BJ (cell line): ENCODE data around the gene LRRC46. TPM values are rescaled to one million over a fixed set of nuclear protein-coding genes. Genes with fewer than 3 reads are reported as not detected.
A peak's percentile ranks its signal among the peaks of the same experiment; 100 is the strongest.

Source experiments
- CTCF ChIA-PET: fragments of 350-600 bp; formaldehyde crosslinking; extraction: SDS; loops from one replicate; lab custom pipeline; 2021; ENCODE audit warnings: antibody characterized with exemption, inconsistent platforms; lab: Yijun Ruan, JAX
- POLR2A ChIA-PET: fragments of 300-600 bp; sonication (Branson Sonifier 250); formaldehyde crosslinking; extraction: SDS; loops from one replicate; lab custom pipeline; 2021; ENCODE audit warnings: antibody characterized with exemption; lab: Charles Lee
- DNase-seq: peaks from one replicate; pipeline ENCODE4 v3.0.0-alpha.2; 2011; ENCODE audit warnings: low read depth
- H3K27me3 ChIP-seq: 2 replicates; pipeline ENCODE4 v1.6.0; 2011; ENCODE audit warnings: low read length; ENCODE audit not compliant: control insufficient read depth, insufficient read depth
- H3K36me3 ChIP-seq: 2 replicates; pipeline ENCODE4 v1.5.1; 2011; ENCODE audit warnings: low read length; ENCODE audit not compliant: control insufficient read depth, insufficient read depth
- H3K4me3 ChIP-seq: 2 replicates; pipeline ENCODE4 v1.5.1; 2011; ENCODE audit warnings: low read depth, mild to moderate bottlenecking, control low read depth, low read length
- CTCF ChIP-seq: IDR thresholded peaks from 2 replicates; pipeline ENCODE4 v1.5.1; 2011; ENCODE audit warnings: low read depth, mild to moderate bottlenecking, control low read depth, inconsistent platforms, low read length, moderate library complexity; ENCODE audit not compliant: insufficient read depth
- polyA plus RNA-seq: library from polyadenylated mRNA; depleted of rRNA; stranded (reverse); fragments of >200 nt; gene quantifications from 2 replicates; pipeline ENCODE4 v1.2.3, GENCODE V29; 2011

Gene LRRC46
- polyA plus RNA-seq, 1 experiment: 0.58 TPM

- POLR2A ChIA-PET: no interaction called here
- Histone ChIP-seq H3K27me3 (peaks cover 14% of the 10 kb centered on the region), H3K36me3 (no peaks in the 10 kb centered on the region), H3K4me3 (no peak overlapping the region)
- CTCF ChIA-PET: interaction anchor here (0.6 to 20.0 kb wide), 15 partner anchors 9 to 173 kb away, joined by 3 to 875 read pairs (median 4); partner anchors contain the start of genes CDK5RAP3, LRRC46, MRPL10 and SP2
- no peak for DNase-seq
- TF ChIP-seq CTCF: peak; percentile 53
Measured at GRCh38 chr17:47844814-47845715, 13.6 kb downstream of the LRRC46 start.

GRCh38 chr17:47845716-47846075 is 14.2 kb downstream of the LRRC46 start:
- peaks cover 14% of the 10 kb centered on the region for H3K27me3 ChIP-seq

GRCh38 chr17:47846716-47847340 is 15.4 kb downstream of the LRRC46 start:
- TF ChIP-seq CTCF: no peak
- CTCF ChIA-PET: interaction anchor here (0.9 to 20.0 kb wide), 8 partner anchors 12 to 175 kb away, joined by 3 to 875 read pairs (median 6); partner anchors contain the start of genes LRRC46, MRPL10, PRR15L and SP2
- H3K27me3 ChIP-seq: peaks cover 16% of the 10 kb centered on the region
- no peaks in the 10 kb centered on the region for H3K36me3 ChIP-seq
- POLR2A ChIA-PET: interaction anchor here (0.6 kb wide), 1 partner anchor 51 kb away, joined by 5 read pairs; no protein-coding TSS in a partner anchor
- DNase-seq: no peak
- H3K4me3 ChIP-seq: no peak overlapping the region

More at GRCh38 chr17:47845716-47846075, 14.2 kb downstream of the LRRC46 start:
- no peak for TF ChIP-seq CTCF
- ChIA-PET CTCF (interaction anchor here (0.7 to 20.0 kb wide), 9 partner anchors 9 to 173 kb away, joined by 3 to 875 read pairs (median 7); partner anchors contain the start of genes CDK5RAP3, LRRC46, MRPL10 and SP2), POLR2A (no interaction called here)
- no peaks in the 10 kb centered on the region for H3K36me3 ChIP-seq
- no peak overlapping the region for H3K4me3 ChIP-seq
- no peak for DNase-seq

GRCh38 chr17:47847341-47848197 is 16.1 kb downstream of the LRRC46 start:
- Histone ChIP-seq H3K4me3 (no peak overlapping the region), H3K36me3 (no peaks in the 10 kb centered on the region), H3K27me3 (peaks cover 22% of the 10 kb centered on the region)
- DNase-seq: no peak
- ChIA-PET CTCF (interaction anchor here (0.9 to 20.0 kb wide), 8 partner anchors 11 to 174 kb away, joined by 3 to 875 read pairs (median 4); partner anchors contain the start of genes PRR15L, SP2 and SP6), POLR2A (interaction anchor here (0.6 kb wide), 1 partner anchor 50 kb away, joined by 5 read pairs; no protein-coding TSS in a partner anchor)
- peak; percentile 43 for TF ChIP-seq CTCF
